Liver (tissue), 9 donors: ENCODE measurements around the gene EIPR1. TPM values are rescaled to one million over a fixed set of nuclear protein-coding genes. Genes with fewer than 3 reads are reported as not detected.

ENCODE experiments used
- DNase-seq: peaks from one replicate; pipeline ENCODE4 v3.0.0-alpha.2; 2017; ENCODE audit warnings: low spot score
- H3K27ac ChIP-seq, 2 donors: one replicate each; pipeline ENCODE4 v1.7.0; 2013; ENCODE audit warnings: inconsistent platforms in 2 of 2, low read length in 2 of 2, control low read depth in 1 of 2, low read depth in 1 of 2, mild to moderate bottlenecking in 1 of 2
- H3K27me3 ChIP-seq, 4 donors: one replicate each; pipeline versions ENCODE4 v1.6.1 to v1.7.0; 2013; ENCODE audit warnings: low read length in 3 of 4, inconsistent platforms in 1 of 4, mild to moderate bottlenecking in 1 of 4, moderate library complexity in 1 of 4; ENCODE audit not compliant: control insufficient read depth in 4 of 4, insufficient read depth in 4 of 4
- H3K36me3 ChIP-seq, 4 donors: one replicate each; pipeline versions ENCODE4 v1.6.1 to v1.7.0; 2013; ENCODE audit warnings: low read length in 3 of 4, mild to moderate bottlenecking in 3 of 4, low read depth in 1 of 4, moderate library complexity in 1 of 4; ENCODE audit not compliant: control insufficient read depth in 4 of 4, insufficient read depth in 3 of 4
- H3K4me1 ChIP-seq, 4 donors: one replicate each; pipeline versions ENCODE4 v1.6.1 to v1.7.0; 2013; ENCODE audit warnings: low read length in 3 of 4, mild to moderate bottlenecking in 3 of 4, moderate library complexity in 1 of 4; ENCODE audit not compliant: control insufficient read depth in 4 of 4, insufficient read depth in 4 of 4
- H3K4me3 ChIP-seq, 3 donors: one replicate each; pipeline versions ENCODE4 v1.6.1 to v1.7.0; 2013; ENCODE audit warnings: low read length in 3 of 3, control low read depth in 1 of 3, low read depth in 1 of 3, mild to moderate bottlenecking in 1 of 3
- H3K9ac ChIP-seq, 2 donors: one replicate each; pipeline ENCODE4 v1.7.0; 2013; ENCODE audit warnings: low read length in 2 of 2, mild to moderate bottlenecking in 2 of 2, moderate library complexity in 2 of 2, control low read depth in 1 of 2, low read depth in 1 of 2
- H3K9me3 ChIP-seq, 4 donors: one replicate each; pipeline versions ENCODE4 v1.6.1 to v1.7.0; 2013; ENCODE audit warnings: low read length in 3 of 4; ENCODE audit not compliant: control insufficient read depth in 4 of 4
- EGR1 ChIP-seq, 2 donors: IDR thresholded peaks; 2 replicates each; pipeline ENCODE4 v1.6.1; 2016 to 2018; ENCODE audit warnings: antibody characterized with exemption in 2 of 2, low read depth in 2 of 2
- FOXA1 ChIP-seq: IDR thresholded peaks from 2 replicates; pipeline ENCODE4 v1.6.1; 2016; ENCODE audit warnings: antibody characterized with exemption
- FOXA2 ChIP-seq: IDR thresholded peaks from 2 replicates; pipeline ENCODE4 v1.6.1; 2016; ENCODE audit warnings: antibody characterized with exemption
- GABPA ChIP-seq, 2 donors: IDR thresholded peaks in 1 of 2; conservative IDR thresholded peaks in 1 of 2; 2 replicates each; pipeline ENCODE4 v1.6.1; 2016; ENCODE audit warnings: antibody characterized with exemption in 2 of 2, mild to moderate bottlenecking in 1 of 2, moderate library complexity in 1 of 2
- HNF4A ChIP-seq, 2 donors: conservative IDR thresholded peaks; 2 replicates each; pipeline ENCODE4 v1.6.1; 2016; ENCODE audit warnings: antibody characterized with exemption in 2 of 2, mild to moderate bottlenecking in 2 of 2
- HNF4G ChIP-seq: IDR thresholded peaks from 2 replicates; pipeline ENCODE4 v1.6.1; 2016; ENCODE audit warnings: antibody characterized with exemption
- JUND ChIP-seq, 2 donors: IDR thresholded peaks; 2 replicates each; pipeline ENCODE4 v1.6.1; 2016; ENCODE audit warnings: antibody characterized with exemption in 2 of 2
- NR2F2 ChIP-seq: IDR thresholded peaks from 2 replicates; pipeline ENCODE4 v1.6.1; 2016; ENCODE audit warnings: antibody characterized with exemption
- RAD21 ChIP-seq, 2 donors: IDR thresholded peaks; 2 replicates each; pipeline ENCODE4 v1.6.1; 2016; ENCODE audit warnings: antibody characterized with exemption in 2 of 2, mild to moderate bottlenecking in 2 of 2
- RXRA ChIP-seq, 2 donors: IDR thresholded peaks; 2 replicates each; pipeline ENCODE4 v1.6.1; 2017 to 2018; ENCODE audit warnings: antibody characterized with exemption in 2 of 2, mild to moderate bottlenecking in 1 of 2
- SP1 ChIP-seq: IDR thresholded peaks from 2 replicates; pipeline ENCODE4 v1.6.1; 2018; ENCODE audit warnings: antibody characterized with exemption, mild to moderate bottlenecking
- TAF1 ChIP-seq: conservative IDR thresholded peaks from 2 replicates; pipeline ENCODE4 v1.6.1; 2016; ENCODE audit warnings: antibody characterized with exemption, mild to moderate bottlenecking
- YY1 ChIP-seq: IDR thresholded peaks from 2 replicates; pipeline ENCODE4 v1.6.1; 2016; ENCODE audit warnings: antibody characterized with exemption, mild to moderate bottlenecking
- WGBS: extraction: QIAGEN DNeasy Blood & Tissue Kit; methylation state at CpG from one replicate; pipeline ENCODE4 v1.1.7; 2013; 5-methylcytosine and 5-hydroxymethylcytosine counted together
- polyA plus RNA-seq, 2 donors: library from polyadenylated mRNA; stranded (reverse) in 1 of 2; unstranded in 1 of 2; fragments of 200-250 nt in 1 of 2; fragments of >200 nt in 1 of 2; fragmentation: Nextera tagmentation in 1 of 2; extraction: Ambion mirVana in 1 of 2; gene quantifications; one replicate each; pipeline versions ENCODE4 v1.2.1 to v1.2.3, GENCODE V29; 2013 to 2015
- total RNA-seq, 2 donors: library from RNA; depleted of rRNA; stranded (reverse); fragments of >200 nt; gene quantifications; one replicate each; pipeline ENCODE4 v1.2.3, GENCODE V29; 2014
- TF ChIP-seq, protein P1 (sequence below): fragments of 150-350 bp; IDR thresholded peaks from 2 replicates; pipeline ENCODE4 v1.5.1; 2017; ENCODE audit warnings: improper control_type of control experiment, low read depth, low read length; ENCODE audit not compliant: missing input control
- TF ChIP-seq, protein P2 (sequence below): IDR thresholded peaks from 2 replicates; pipeline ENCODE4 v1.6.1; 2016; ENCODE audit warnings: antibody characterized with exemption, mild to moderate bottlenecking
- TF ChIP-seq, protein P3 (sequence below): IDR thresholded peaks from 2 replicates; pipeline ENCODE4 v1.6.1; 2016; ENCODE audit warnings: antibody characterized with exemption
- TF ChIP-seq, protein P4 (sequence below): IDR thresholded peaks from 2 replicates; pipeline ENCODE4 v1.6.1; 2016; ENCODE audit warnings: antibody characterized with exemption
- TF ChIP-seq, protein P5 (sequence below): IDR thresholded peaks from 2 replicates; pipeline ENCODE4 v1.6.1; 2016; ENCODE audit warnings: antibody characterized with exemption
- donor health status: healthy.
- donor health status: healthy.
- donor health status: healthy.
- donor health status: healthy.
- donor health status: healthy.

EIPR1 gene
- total and polyA plus RNA-seq, 4 donors, result 7.6 to 12.1 (median 11.4) TPM

DNA sequence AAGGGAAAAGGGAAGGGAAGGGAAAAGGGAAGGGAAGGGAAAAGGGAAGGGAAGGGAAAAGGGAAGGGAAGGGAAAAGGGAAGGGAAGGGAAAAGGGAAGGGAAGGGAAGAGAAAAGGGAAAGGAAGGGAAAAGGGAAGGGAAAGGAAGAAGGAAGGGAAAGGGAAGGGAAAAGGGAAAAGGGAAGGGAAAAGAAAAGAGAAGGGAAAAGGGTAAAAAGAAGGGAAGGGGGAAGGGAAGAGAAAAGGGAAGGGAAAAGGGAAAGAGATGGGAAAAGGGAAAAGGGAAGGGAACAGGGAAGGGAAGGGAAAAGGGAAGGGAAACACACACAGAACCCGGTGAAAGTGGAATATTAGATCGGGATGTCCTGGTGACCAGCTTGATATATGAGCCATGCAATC is 40.8 kb downstream of the EIPR1 start:
- H3K9me3 ChIP-seq, result no peaks in the 10 kb centered on the region
- no peaks in the 10 kb centered on the region for H3K4me1 ChIP-seq
- 98% methylated on average over 2 of the region's 2 CpGs for WGBS
- H3K36me3 ChIP-seq, result peaks cover 2 to 12% (median 6%) of the 10 kb centered on the region in 4 donors
- TF ChIP-seq TAF1 (no peak), GABPA (IDR thresholded peaks at IDR 0.05 in 1 of 2, conservative IDR thresholded peaks at IDR 0.05 in 1 of 2) (no peak), EGR1 (IDR thresholded peaks at IDR 0.05; ENCODE audit: low read depth in 2 of 2) (no peak), HNF4G (no peak), JUND (IDR thresholded peaks at IDR 0.05) (no peak), FOXA2 (no peak), HNF4A (conservative IDR thresholded peaks at IDR 0.05) (no peak), RAD21 (IDR thresholded peaks at IDR 0.05) (no peak), FOXA1 (no peak), RXRA (IDR thresholded peaks at IDR 0.05) (no peak), YY1 (no peak), NR2F2 (no peak), SP1 (no peak)
- TF ChIP-seq, protein P1, sequence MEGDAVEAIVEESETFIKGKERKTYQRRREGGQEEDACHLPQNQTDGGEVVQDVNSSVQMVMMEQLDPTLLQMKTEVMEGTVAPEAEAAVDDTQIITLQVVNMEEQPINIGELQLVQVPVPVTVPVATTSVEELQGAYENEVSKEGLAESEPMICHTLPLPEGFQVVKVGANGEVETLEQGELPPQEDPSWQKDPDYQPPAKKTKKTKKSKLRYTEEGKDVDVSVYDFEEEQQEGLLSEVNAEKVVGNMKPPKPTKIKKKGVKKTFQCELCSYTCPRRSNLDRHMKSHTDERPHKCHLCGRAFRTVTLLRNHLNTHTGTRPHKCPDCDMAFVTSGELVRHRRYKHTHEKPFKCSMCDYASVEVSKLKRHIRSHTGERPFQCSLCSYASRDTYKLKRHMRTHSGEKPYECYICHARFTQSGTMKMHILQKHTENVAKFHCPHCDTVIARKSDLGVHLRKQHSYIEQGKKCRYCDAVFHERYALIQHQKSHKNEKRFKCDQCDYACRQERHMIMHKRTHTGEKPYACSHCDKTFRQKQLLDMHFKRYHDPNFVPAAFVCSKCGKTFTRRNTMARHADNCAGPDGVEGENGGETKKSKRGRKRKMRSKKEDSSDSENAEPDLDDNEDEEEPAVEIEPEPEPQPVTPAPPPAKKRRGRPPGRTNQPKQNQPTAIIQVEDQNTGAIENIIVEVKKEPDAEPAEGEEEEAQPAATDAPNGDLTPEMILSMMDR, result no peak
- TF ChIP-seq, protein P2, sequence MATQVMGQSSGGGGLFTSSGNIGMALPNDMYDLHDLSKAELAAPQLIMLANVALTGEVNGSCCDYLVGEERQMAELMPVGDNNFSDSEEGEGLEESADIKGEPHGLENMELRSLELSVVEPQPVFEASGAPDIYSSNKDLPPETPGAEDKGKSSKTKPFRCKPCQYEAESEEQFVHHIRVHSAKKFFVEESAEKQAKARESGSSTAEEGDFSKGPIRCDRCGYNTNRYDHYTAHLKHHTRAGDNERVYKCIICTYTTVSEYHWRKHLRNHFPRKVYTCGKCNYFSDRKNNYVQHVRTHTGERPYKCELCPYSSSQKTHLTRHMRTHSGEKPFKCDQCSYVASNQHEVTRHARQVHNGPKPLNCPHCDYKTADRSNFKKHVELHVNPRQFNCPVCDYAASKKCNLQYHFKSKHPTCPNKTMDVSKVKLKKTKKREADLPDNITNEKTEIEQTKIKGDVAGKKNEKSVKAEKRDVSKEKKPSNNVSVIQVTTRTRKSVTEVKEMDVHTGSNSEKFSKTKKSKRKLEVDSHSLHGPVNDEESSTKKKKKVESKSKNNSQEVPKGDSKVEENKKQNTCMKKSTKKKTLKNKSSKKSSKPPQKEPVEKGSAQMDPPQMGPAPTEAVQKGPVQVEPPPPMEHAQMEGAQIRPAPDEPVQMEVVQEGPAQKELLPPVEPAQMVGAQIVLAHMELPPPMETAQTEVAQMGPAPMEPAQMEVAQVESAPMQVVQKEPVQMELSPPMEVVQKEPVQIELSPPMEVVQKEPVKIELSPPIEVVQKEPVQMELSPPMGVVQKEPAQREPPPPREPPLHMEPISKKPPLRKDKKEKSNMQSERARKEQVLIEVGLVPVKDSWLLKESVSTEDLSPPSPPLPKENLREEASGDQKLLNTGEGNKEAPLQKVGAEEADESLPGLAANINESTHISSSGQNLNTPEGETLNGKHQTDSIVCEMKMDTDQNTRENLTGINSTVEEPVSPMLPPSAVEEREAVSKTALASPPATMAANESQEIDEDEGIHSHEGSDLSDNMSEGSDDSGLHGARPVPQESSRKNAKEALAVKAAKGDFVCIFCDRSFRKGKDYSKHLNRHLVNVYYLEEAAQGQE, result no peak
- TF ChIP-seq, protein P3, sequence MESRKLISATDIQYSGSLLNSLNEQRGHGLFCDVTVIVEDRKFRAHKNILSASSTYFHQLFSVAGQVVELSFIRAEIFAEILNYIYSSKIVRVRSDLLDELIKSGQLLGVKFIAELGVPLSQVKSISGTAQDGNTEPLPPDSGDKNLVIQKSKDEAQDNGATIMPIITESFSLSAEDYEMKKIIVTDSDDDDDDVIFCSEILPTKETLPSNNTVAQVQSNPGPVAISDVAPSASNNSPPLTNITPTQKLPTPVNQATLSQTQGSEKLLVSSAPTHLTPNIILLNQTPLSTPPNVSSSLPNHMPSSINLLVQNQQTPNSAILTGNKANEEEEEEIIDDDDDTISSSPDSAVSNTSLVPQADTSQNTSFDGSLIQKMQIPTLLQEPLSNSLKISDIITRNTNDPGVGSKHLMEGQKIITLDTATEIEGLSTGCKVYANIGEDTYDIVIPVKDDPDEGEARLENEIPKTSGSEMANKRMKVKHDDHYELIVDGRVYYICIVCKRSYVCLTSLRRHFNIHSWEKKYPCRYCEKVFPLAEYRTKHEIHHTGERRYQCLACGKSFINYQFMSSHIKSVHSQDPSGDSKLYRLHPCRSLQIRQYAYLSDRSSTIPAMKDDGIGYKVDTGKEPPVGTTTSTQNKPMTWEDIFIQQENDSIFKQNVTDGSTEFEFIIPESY, result no peak
- TF ChIP-seq, protein P4, sequence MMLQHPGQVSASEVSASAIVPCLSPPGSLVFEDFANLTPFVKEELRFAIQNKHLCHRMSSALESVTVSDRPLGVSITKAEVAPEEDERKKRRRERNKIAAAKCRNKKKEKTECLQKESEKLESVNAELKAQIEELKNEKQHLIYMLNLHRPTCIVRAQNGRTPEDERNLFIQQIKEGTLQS, result no peak
- TF ChIP-seq, protein P5, sequence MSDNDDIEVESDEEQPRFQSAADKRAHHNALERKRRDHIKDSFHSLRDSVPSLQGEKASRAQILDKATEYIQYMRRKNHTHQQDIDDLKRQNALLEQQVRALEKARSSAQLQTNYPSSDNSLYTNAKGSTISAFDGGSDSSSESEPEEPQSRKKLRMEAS, result no peak
- no peak overlapping the region for H3K9ac ChIP-seq
- DNase-seq, result no peak
- no peak overlapping the region for H3K4me3 ChIP-seq
- H3K27me3 ChIP-seq, result no peaks in the 10 kb centered on the region
- no peak overlapping the region for H3K27ac ChIP-seq
